ENCODE data around the gene B3GALNT2. TPM values are rescaled to one million over a fixed set of nuclear protein-coding genes. Genes with fewer than 3 reads are reported as not detected.

Gene B3GALNT2
- total and polyA plus RNA-seq, 8 donors: 2.4 to 126 (median 14.7) TPM

DNA sequence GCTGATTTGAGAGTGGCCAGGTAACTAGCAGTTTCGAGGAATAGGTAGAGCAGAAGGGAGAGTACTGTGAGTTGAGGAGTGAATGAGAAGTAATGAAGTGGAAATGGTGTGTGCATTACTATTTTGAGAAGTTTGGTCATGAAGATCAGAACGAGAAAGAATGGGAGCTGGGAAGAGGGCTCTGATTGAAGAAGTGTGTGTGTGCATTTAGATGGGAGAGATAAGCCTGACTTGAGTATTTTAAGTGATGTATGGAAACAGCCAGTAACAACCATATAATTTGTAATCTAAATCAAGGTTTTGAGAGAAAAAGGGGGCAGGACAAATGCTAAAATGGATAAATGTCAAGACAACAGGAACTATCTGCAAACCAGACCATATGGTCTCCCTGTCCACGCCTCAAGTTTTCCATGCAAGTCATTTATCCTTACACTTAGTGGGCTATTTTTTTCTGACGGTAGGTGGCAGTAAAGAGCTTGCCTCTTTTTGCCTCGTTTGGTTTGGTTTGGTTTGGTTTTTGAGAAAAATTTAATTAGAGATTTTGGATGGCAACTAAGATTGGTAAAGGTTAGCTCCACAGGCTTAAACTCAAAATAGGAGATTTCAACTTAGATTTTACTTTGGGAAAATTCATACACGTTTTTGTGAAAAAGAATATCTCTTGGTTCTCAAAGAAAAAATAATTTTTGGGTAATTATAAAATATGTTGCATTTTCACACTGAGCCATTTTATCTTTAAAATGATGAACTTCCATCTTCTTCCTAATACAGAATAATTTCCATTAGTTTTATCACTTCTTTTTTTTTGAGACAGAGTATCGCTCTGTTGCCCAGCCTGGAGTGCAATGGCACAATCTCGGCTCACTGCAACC, 9.5 kb upstream of the B3GALNT2 start:
- Histone ChIP-seq H3K4me3 (no peak overlapping the region), H3K27ac (no peak overlapping the region), H3K36me3 (no peaks in the 10 kb centered on the region), H3K27me3 (no peaks in the 10 kb centered on the region), H3K9me3 (no peaks in the 10 kb centered on the region), H3K4me1 (no peaks in the 10 kb centered on the region)
- WGBS, 5 donors: 34 to 37% (median 36%) methylated on average over 8 of the region's 8 CpGs
- TF ChIP-seq POLR2A (IDR thresholded peaks at IDR 0.05): no peak
- TF ChIP-seq, protein P1, sequence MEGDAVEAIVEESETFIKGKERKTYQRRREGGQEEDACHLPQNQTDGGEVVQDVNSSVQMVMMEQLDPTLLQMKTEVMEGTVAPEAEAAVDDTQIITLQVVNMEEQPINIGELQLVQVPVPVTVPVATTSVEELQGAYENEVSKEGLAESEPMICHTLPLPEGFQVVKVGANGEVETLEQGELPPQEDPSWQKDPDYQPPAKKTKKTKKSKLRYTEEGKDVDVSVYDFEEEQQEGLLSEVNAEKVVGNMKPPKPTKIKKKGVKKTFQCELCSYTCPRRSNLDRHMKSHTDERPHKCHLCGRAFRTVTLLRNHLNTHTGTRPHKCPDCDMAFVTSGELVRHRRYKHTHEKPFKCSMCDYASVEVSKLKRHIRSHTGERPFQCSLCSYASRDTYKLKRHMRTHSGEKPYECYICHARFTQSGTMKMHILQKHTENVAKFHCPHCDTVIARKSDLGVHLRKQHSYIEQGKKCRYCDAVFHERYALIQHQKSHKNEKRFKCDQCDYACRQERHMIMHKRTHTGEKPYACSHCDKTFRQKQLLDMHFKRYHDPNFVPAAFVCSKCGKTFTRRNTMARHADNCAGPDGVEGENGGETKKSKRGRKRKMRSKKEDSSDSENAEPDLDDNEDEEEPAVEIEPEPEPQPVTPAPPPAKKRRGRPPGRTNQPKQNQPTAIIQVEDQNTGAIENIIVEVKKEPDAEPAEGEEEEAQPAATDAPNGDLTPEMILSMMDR (IDR thresholded peaks at IDR 0.05): peak in 5 of 7 experiments; percentile 77 to 94 (median 81)
- DNase-seq: peak in 1 of 2 donors; percentile 86
- intact Hi-C loops (cut with DNase I; ENCODE audit: low total_unique reads): no loop called here

DNA sequence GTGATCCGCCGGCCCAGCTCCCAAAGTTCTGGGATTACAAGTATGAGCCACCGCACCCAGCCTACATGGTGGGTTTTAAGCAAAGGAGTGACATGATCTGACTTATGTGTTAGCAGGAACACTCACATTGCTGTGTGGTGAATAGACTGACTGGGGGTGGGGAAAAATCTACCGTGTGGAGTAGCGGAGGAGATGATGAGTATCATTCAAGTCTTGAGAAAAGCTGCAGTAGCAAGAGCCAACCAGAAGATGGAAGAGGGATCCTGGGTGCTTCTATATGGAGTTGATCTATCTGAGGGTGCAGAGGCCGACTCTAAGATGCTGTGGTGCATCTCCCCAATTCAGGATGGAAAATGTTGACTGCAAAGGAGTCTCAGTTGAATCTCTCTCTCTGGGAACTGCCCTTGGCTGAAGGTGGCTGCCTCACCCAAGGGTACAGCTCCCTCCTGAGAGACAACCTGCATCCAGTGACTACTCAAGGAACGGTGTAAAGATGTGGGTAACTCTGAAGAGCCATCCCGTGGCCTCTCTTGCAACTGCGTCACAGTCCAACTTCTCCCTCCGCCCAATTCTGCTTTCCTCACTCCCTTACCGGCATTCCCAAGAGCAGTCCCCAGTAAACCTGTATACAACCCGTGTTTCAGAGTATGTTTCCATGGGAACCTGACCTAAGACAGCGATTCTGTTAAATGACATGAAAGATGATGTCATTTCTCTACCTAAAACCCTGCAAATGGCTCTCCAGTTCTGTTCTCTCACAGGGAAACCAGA, 7.4 kb upstream of the B3GALNT2 start:
- Histone ChIP-seq H3K27ac (no peak overlapping the region), H3K27me3 (no peaks in the 10 kb centered on the region), H3K9me3 (no peaks in the 10 kb centered on the region), H3K4me3 (no peak overlapping the region), H3K36me3 (no peaks in the 10 kb centered on the region), H3K4me1 (peaks cover 0 to under 1% (median 0%) of the 10 kb centered on the region in 4 donors)
- intact Hi-C loops (cut with DNase I; ENCODE audit: low total_unique reads): no loop called here
- TF ChIP-seq POLR2A (IDR thresholded peaks at IDR 0.05) (no peak), EP300 (IDR thresholded peaks at IDR 0.05) (no peak), POLR2AphosphoS5 (IDR thresholded peaks at IDR 0.05) (no peak)
- TF ChIP-seq, protein P1 (IDR thresholded peaks at IDR 0.05): no peak
- no peak for DNase-seq
- 64 to 71% (median 68%) methylated on average over 12 to 13 of the region's 13 CpGs for WGBS, 5 donors

DNA sequence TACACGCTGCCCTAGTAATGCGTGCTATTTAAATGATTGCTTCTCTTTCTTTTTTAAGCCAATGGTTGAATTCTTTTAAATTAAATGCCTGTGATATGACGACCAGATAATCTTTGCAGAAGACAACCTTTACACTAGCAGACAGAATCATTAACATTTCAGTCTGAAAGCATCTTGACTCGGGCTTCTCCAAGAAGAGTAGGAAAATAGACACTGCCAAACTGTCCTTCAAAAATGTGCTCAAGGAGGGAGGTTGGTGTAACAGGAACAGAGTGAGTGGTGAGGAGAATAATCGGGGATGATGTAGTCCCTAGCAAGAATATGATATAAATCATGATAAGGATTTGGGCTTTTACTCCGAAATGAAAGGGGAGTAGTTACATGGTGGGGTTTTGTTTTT, 6.6 kb upstream of the B3GALNT2 start:
- H3K27me3 ChIP-seq: no peaks in the 10 kb centered on the region
- intact Hi-C loops (cut with DNase I; ENCODE audit: low total_unique reads): no loop called here
- no peaks in the 10 kb centered on the region for H3K9me3 ChIP-seq
- H3K36me3 ChIP-seq: no peaks in the 10 kb centered on the region
- DNase-seq: no peak
- no peak overlapping the region for H3K4me3 ChIP-seq
- peaks cover 0 to 9% (median 5%) of the 10 kb centered on the region in 4 donors for H3K4me1 ChIP-seq
- TF ChIP-seq EP300 (IDR thresholded peaks at IDR 0.05): no peak
- no peak for TF ChIP-seq POLR2AphosphoS5 (IDR thresholded peaks at IDR 0.05)
- TF ChIP-seq, protein P1 (IDR thresholded peaks at IDR 0.05): no peak
- TF ChIP-seq POLR2A (IDR thresholded peaks at IDR 0.05): no peak
- WGBS, 5 donors: 71 to 79% (median 78%) methylated on average over 6 of the region's 6 CpGs
- H3K27ac ChIP-seq: no peak overlapping the region

DNA sequence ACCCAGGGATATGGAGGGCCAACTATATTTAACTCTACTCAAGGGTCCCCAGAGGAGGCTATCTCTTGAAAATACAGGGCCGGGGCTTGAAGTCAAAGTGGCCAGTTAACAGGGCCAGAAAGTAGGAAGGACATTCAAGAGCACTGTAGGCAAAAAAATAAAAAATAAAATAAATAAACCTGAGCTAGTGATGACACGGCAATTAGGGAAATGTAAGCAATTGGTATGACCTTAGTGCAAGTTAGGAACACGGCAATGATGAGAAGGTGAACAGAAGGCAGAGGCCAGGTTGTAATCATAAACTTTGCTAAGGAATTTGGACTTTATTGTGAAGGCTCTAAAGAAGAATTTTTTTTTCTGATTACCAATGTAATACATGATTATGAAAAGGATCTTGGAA, 3.4 kb upstream of the B3GALNT2 start:
- Histone ChIP-seq H3K4me1 (peaks cover 0 to 17% (median 14%) of the 10 kb centered on the region in 4 donors), H3K9me3 (no peaks in the 10 kb centered on the region), H3K4me3 (no peak overlapping the region), H3K36me3 (no peaks in the 10 kb centered on the region), H3K27me3 (no peaks in the 10 kb centered on the region), H3K27ac (no peak overlapping the region)
- DNase-seq: no peak
- WGBS, 5 donors: 52 to 75% (median 61%) methylated on average over 3 of the region's 3 CpGs
- intact Hi-C loops (cut with DNase I; ENCODE audit: low total_unique reads): no loop called here
- TF ChIP-seq POLR2A (IDR thresholded peaks at IDR 0.05): no peak
- no peak for TF ChIP-seq EP300 (IDR thresholded peaks at IDR 0.05)
- TF ChIP-seq POLR2AphosphoS5 (IDR thresholded peaks at IDR 0.05): no peak
- TF ChIP-seq, protein P1 (IDR thresholded peaks at IDR 0.05): no peak
